Caco-2 (cell line): ENCODE data around the gene CA12. TPM values are rescaled to one million over a fixed set of nuclear protein-coding genes. Genes with fewer than 3 reads are reported as not detected.

Source experiments
- BruUV-seq: library from RNA; stranded (reverse); fragments of 400-500 nt; replicated peaks from 2 replicates; lab custom pipeline; 2021; lab: Mats Ljungman, UMichigan
- CTCF ChIA-PET: fragments of 300-600 bp; sonication (Branson Sonifier 250); formaldehyde crosslinking; loops from one replicate; lab custom pipeline; 2022; ENCODE audit warnings: antibody characterized with exemption; lab: Charles Lee
- POLR2A ChIA-PET: fragments of 300-600 bp; sonication (Branson Sonifier 250); formaldehyde crosslinking; loops from one replicate; lab custom pipeline; 2022; ENCODE audit warnings: antibody characterized with exemption; lab: Charles Lee
- DNase-seq, 2 experiments: peaks; one replicate each; pipeline versions ENCODE4 v3.0.0 to v3.0.0-alpha.2; 2020 to 2022
- H3K27me3 ChIP-seq: replicated peaks from 2 replicates; pipeline ENCODE4 v1.6.0; 2011; ENCODE audit warnings: low read length; ENCODE audit not compliant: control insufficient read depth, insufficient read depth
- H3K36me3 ChIP-seq: 2 replicates; pipeline ENCODE4 v1.5.1; 2011; ENCODE audit warnings: low read length; ENCODE audit not compliant: control insufficient read depth, insufficient read depth
- H3K4me1 ChIP-seq: fragments of 250-450 bp; sonication (Bioruptor Pico); 2 replicates; pipeline ENCODE4 v1.5.1; 2020; ENCODE audit warnings: mild to moderate bottlenecking
- H3K4me3 ChIP-seq: 2 replicates; pipeline ENCODE4 v1.5.1; 2011; ENCODE audit warnings: low read depth, mild to moderate bottlenecking, control low read depth, low read length
- H3K9me3 ChIP-seq: fragments of 250-450 bp; sonication (Bioruptor Pico); 2 replicates; pipeline ENCODE4 v1.5.1; 2020; ENCODE audit warnings: mild to moderate bottlenecking, moderate library complexity
- H3K27ac Mint-ChIP-seq: one replicate; pipeline ENCODE4 v1.8.0; 2022; ENCODE audit warnings: mixed read lengths; ENCODE audit not compliant: unreplicated experiment
- H3K27me3 Mint-ChIP-seq: one replicate; pipeline ENCODE4 v1.8.0; 2022; ENCODE audit warnings: mixed read lengths; ENCODE audit not compliant: insufficient read depth, unreplicated experiment
- H3K36me3 Mint-ChIP-seq: one replicate; pipeline ENCODE4 v1.8.0; 2022; ENCODE audit warnings: mild to moderate bottlenecking, mixed read lengths; ENCODE audit not compliant: insufficient read depth, unreplicated experiment
- H3K4me1 Mint-ChIP-seq: one replicate; pipeline ENCODE4 v1.8.0; 2022; ENCODE audit warnings: low read depth, mixed read lengths; ENCODE audit not compliant: unreplicated experiment
- H3K4me3 Mint-ChIP-seq: one replicate; pipeline ENCODE4 v1.8.0; 2022; ENCODE audit warnings: mild to moderate bottlenecking, moderate library complexity, mixed read lengths; ENCODE audit not compliant: unreplicated experiment
- H3K9me3 Mint-ChIP-seq: one replicate; pipeline ENCODE4 v1.8.0; 2022; ENCODE audit warnings: mixed read lengths; ENCODE audit not compliant: unreplicated experiment
- CTCF ChIP-seq, 2 experiments: fragments of 200-600 bp in 1 of 2; IDR thresholded peaks; 1 replicate in 1 of 2; 2 replicates in 1 of 2; pipeline versions ENCODE4 v1.5.1 to v1.8.0; 2011 to 2022; ENCODE audit warnings: antibody characterized with exemption in 1 of 2, control low read depth in 1 of 2, inconsistent platforms in 1 of 2, low read depth in 1 of 2, low read length in 1 of 2, mild to moderate bottlenecking in 1 of 2, moderate library complexity in 1 of 2; ENCODE audit not compliant: insufficient read depth in 1 of 2, severe bottlenecking in 1 of 2, unreplicated experiment in 1 of 2
- intact Hi-C: fragments of 100-400 bp; cut with micrococcal nuclease; formaldehyde crosslinking; loops from one replicate; pipeline ENCODE4 v1.10.0; 2022; ENCODE audit not compliant: unreplicated experiment
- total RNA-seq: library from RNA; stranded (reverse); gene quantifications from 2 replicates; pipeline ENCODE4 v1.2.3, GENCODE V29; 2022

CA12 gene
- total RNA-seq, 1 experiment from 2014 or later, result 1.0 TPM

GRCh38 chr15:63398456-63398855 lies 16.8 kb upstream of the CA12 start:
- no peaks in the 10 kb centered on the region for H3K36me3 Mint-ChIP-seq
- ChIA-PET POLR2A (no interaction called here), CTCF (interaction anchor here (0.5 kb wide), 1 partner anchor 84 kb away, joined by 3 read pairs; no protein-coding TSS in a partner anchor)
- DNase-seq, result no peak
- H3K4me1 ChIP-seq, result no peaks in the 10 kb centered on the region
- H3K4me3 Mint-ChIP-seq, result no peak overlapping the region
- no peaks in the 10 kb centered on the region for H3K27me3 Mint-ChIP-seq
- no peak overlapping the region for H3K4me3 ChIP-seq
- H3K9me3 Mint-ChIP-seq, result no peaks in the 10 kb centered on the region
- intact Hi-C loops, result no loop called here
- no peaks in the 10 kb centered on the region for H3K27me3 ChIP-seq
- H3K27ac Mint-ChIP-seq, result no peak overlapping the region
- no peaks in the 10 kb centered on the region for H3K9me3 ChIP-seq
- TF ChIP-seq CTCF (IDR thresholded peaks at IDR 0.05; ENCODE audit: insufficient read depth in 1 of 2, low read depth in 1 of 2, low read length in 1 of 2, severe bottlenecking in 1 of 2, unreplicated experiment in 1 of 2), result no peak
- BruUV-seq, result no TSS peak
- no peaks in the 10 kb centered on the region for H3K36me3 ChIP-seq
- no peaks in the 10 kb centered on the region for H3K4me1 Mint-ChIP-seq

GRCh38 chr15:63396152-63396928 lies 14.7 kb upstream of the CA12 start:
- no peak overlapping the region for H3K4me3 Mint-ChIP-seq
- H3K27ac Mint-ChIP-seq, result no peak overlapping the region
- no peaks in the 10 kb centered on the region for H3K9me3 Mint-ChIP-seq
- Histone ChIP-seq H3K4me3 (no peak overlapping the region), H3K36me3 (no peaks in the 10 kb centered on the region), H3K27me3 (no peaks in the 10 kb centered on the region), H3K9me3 (no peaks in the 10 kb centered on the region), H3K4me1 (no peaks in the 10 kb centered on the region)
- peaks cover 2% of the 10 kb centered on the region for H3K27me3 Mint-ChIP-seq
- no peak for DNase-seq
- POLR2A ChIA-PET, result no interaction called here
- intact Hi-C loops, result no loop called here
- H3K36me3 Mint-ChIP-seq, result no peaks in the 10 kb centered on the region
- CTCF ChIA-PET, result interaction anchor here (1.1 kb wide), 1 partner anchor 64 kb away, joined by 4 read pairs; no protein-coding TSS in a partner anchor
- no TSS peak for BruUV-seq
- no peak for TF ChIP-seq CTCF (IDR thresholded peaks at IDR 0.05; ENCODE audit: insufficient read depth in 1 of 2, low read depth in 1 of 2, low read length in 1 of 2, severe bottlenecking in 1 of 2, unreplicated experiment in 1 of 2)
- no peaks in the 10 kb centered on the region for H3K4me1 Mint-ChIP-seq

- ChIA-PET CTCF (interaction anchor here (1.1 kb wide), 1 partner anchor 64 kb away, joined by 4 read pairs; no protein-coding TSS in a partner anchor), POLR2A (no interaction called here)
- Mint-ChIP-seq H3K27ac (no peak overlapping the region), H3K4me1 (no peaks in the 10 kb centered on the region), H3K36me3 (no peaks in the 10 kb centered on the region), H3K9me3 (no peaks in the 10 kb centered on the region), H3K27me3 (peaks cover 2% of the 10 kb centered on the region), H3K4me3 (no peak overlapping the region)
- TF ChIP-seq CTCF (IDR thresholded peaks at IDR 0.05; ENCODE audit: insufficient read depth in 1 of 2, low read depth in 1 of 2, low read length in 1 of 2, severe bottlenecking in 1 of 2, unreplicated experiment in 1 of 2), result no peak
- Histone ChIP-seq H3K4me3 (no peak overlapping the region), H3K27me3 (no peaks in the 10 kb centered on the region), H3K36me3 (no peaks in the 10 kb centered on the region), H3K9me3 (no peaks in the 10 kb centered on the region), H3K4me1 (no peaks in the 10 kb centered on the region)
- BruUV-seq, result no TSS peak
- DNase-seq, result no peak
- intact Hi-C loops, result no loop called here
Measured at GRCh38 chr15:63395730-63396151, 14.1 kb upstream of the CA12 start.
